ENCODE data around the gene FBXL7. TPM values are rescaled to one million over a fixed set of nuclear protein-coding genes. Genes with fewer than 3 reads are reported as not detected.

Gene FBXL7
- total and polyA plus RNA-seq, 2 donors (not counting 3 experiments of a cell fraction or from before 2014, with no cell fraction given), result 23.5 to 32.2 TPM

- H4K20me1 ChIP-seq (replicated peaks; ENCODE audit: control insufficient read depth, extremely low read depth, insufficient read depth, low read length), result no peaks in the 10 kb centered on the region
- ChIA-PET POLR2A (no interaction called here), CTCF (interaction anchor here (0.7 to 1.1 kb wide), 2 partner anchors 149 to 266 kb away, joined by 3 read pairs; no protein-coding TSS in a partner anchor)
- no peaks in the 10 kb centered on the region for H3K9me1 ChIP-seq (replicated peaks; ENCODE audit: control insufficient read depth, extremely low read depth, insufficient read depth, low read length)
- H3K27ac ChIP-seq (ENCODE audit: insufficient read depth, low read depth, low read length), result no peak overlapping the region
- BruUV-seq (replicated peaks), result no TSS peak
- H3K4me1 ChIP-seq (ENCODE audit: control insufficient read depth, extremely low read depth, insufficient read depth, low read length), result peaks cover 12% of the 10 kb centered on the region
- no peak overlapping the region for H3K4me3 ChIP-seq (replicated peaks in 1 of 3; ENCODE audit: insufficient read depth in 1 of 3, low read depth in 1 of 3, low read length in 3 of 3)
- no peak overlapping the region for H2AFZ ChIP-seq (ENCODE audit: low read depth, low read length)
- dilution Hi-C loops (cut with MboI; ENCODE audit: extremely low pct_ligation_motif_present, low sequenced_read_pairs) (no loop called here), intact Hi-C loops (cut with micrococcal nuclease) (loop anchor here (10.0 kb wide), 1 partner anchor 694 kb away; no protein-coding TSS in a partner anchor)
- H3K9me3 ChIP-seq (replicated peaks; ENCODE audit: control insufficient read depth, insufficient read depth, low read length), result no peaks in the 10 kb centered on the region
- H3K27me3 ChIP-seq (ENCODE audit: control insufficient read depth in 2 of 2, insufficient read depth in 2 of 2, low read length in 2 of 2), result no peaks in the 10 kb centered on the region
- FAIRE-seq (no peak), DNase-seq (ENCODE audit: low read depth, low spot score) (no peak)
- H3K9ac ChIP-seq (replicated peaks; ENCODE audit: extremely low read depth, insufficient read depth, low read length), result no peak overlapping the region
- peaks cover 3% of the 10 kb centered on the region for H3K79me2 ChIP-seq (ENCODE audit: control insufficient read depth, insufficient read depth, low read length)
- no peak overlapping the region for H3K4me2 ChIP-seq (ENCODE audit: insufficient read depth, low read length)
- TF ChIP-seq FOS (IDR thresholded peaks at IDR 0.05; ENCODE audit: borderline replicate concordance, insufficient read depth, low read length), result no peak
- TF ChIP-seq GATA2 (IDR thresholded peaks at IDR 0.05; ENCODE audit: insufficient read depth, insufficient read length, low read depth, low read length), result no peak
- TF ChIP-seq CTCF (IDR thresholded peaks at IDR 0.05; ENCODE audit: extremely low read depth in 1 of 2, insufficient read depth in 1 of 2, low read depth in 1 of 2, low read length in 2 of 2), result no peak
- no peak for TF ChIP-seq EZH2 (IDR thresholded peaks at IDR 0.05; ENCODE audit: borderline replicate concordance, low read depth, low read length, severe bottlenecking)
- TF ChIP-seq JUN (IDR thresholded peaks at IDR 0.05; ENCODE audit: borderline replicate concordance, insufficient read depth, insufficient read length, low read depth), result no peak
- no peak for TF ChIP-seq POLR2AphosphoS5 (IDR thresholded peaks at IDR 0.05; ENCODE audit: insufficient read depth, low read depth, low read length)
- TF ChIP-seq MAX (IDR thresholded peaks at IDR 0.05; ENCODE audit: insufficient read depth, insufficient read length), result no peak
- TF ChIP-seq MYC (IDR thresholded peaks at IDR 0.05; ENCODE audit: low read depth, low read length), result no peak
- TF ChIP-seq POLR2A (IDR thresholded peaks at IDR 0.05; ENCODE audit: low read depth, low read length), result no peak
- no peaks in the 10 kb centered on the region for H3K36me3 ChIP-seq (ENCODE audit: control insufficient read depth in 2 of 2, extremely low read depth in 1 of 2, insufficient read depth in 2 of 2, low read length in 2 of 2)
Measured at GRCh38 chr5:15799014-15799413, 299.0 kb downstream of the FBXL7 start.

Data from endothelial cell of umbilical vein (primary cell).